Stomach (tissue), 4 donors: ENCODE measurements around the gene GLCE.

Experiments
- CTCF ChIP-seq, 7 experiments: fragments of 450-650 bp in 4 of 7; fragments of 200-600 bp in 3 of 7; sonication (generic) in 3 of 7; IDR thresholded peaks; one replicate each; pipeline ENCODE4 v1.5.1; 2016 to 2019; ENCODE audit warnings: antibody characterized with exemption in 7 of 7, control low read depth in 2 of 7, mild to moderate bottlenecking in 1 of 7
- EP300 ChIP-seq: sonication (generic); formaldehyde crosslinking; IDR thresholded peaks from one replicate; pipeline ENCODE4 v1.6.1; 2017; ENCODE audit warnings: antibody characterized with exemption
- POLR2A ChIP-seq, 4 donors: fragments of 450-650 bp; IDR thresholded peaks; one replicate each; pipeline ENCODE4 v1.6.1; 2016; ENCODE audit warnings: antibody characterized with exemption in 4 of 4, control low read depth in 2 of 4, mild to moderate bottlenecking in 1 of 4, moderate library complexity in 1 of 4
- POLR2AphosphoS5 ChIP-seq, 3 donors: sonication (generic); formaldehyde crosslinking; IDR thresholded peaks; one replicate each; pipeline ENCODE4 v1.6.1; 2016; ENCODE audit warnings: antibody characterized with exemption in 3 of 3

- TF ChIP-seq POLR2AphosphoS5 (IDR thresholded peaks at IDR 0.05) (no peak), CTCF (IDR thresholded peaks at IDR 0.05) (no peak), POLR2A (IDR thresholded peaks at IDR 0.05) (no peak), EP300 (no peak)
These were observed 10.1 kb upstream of the GLCE start for GRCh38 chr15:69150336-69150735.
